SK-N-SH (cell line): ENCODE measurements around the gene LTBP1. TPM values are rescaled to one million over a fixed set of nuclear protein-coding genes. Genes with fewer than 3 reads are reported as not detected.

Experiments
- CTCF ChIA-PET: fragments of 300-600, 350-600 bp; formaldehyde crosslinking; extraction: SDS; loops from one replicate; lab custom pipeline; 2021; lab: Yijun Ruan, JAX
- POLR2A ChIA-PET: fragments of 350-600 bp; sonication (Branson Sonifier 250); formaldehyde crosslinking; extraction: SDS; loops from one replicate; lab custom pipeline; 2020; ENCODE audit warnings: antibody characterized with exemption, inconsistent platforms; lab: Yijun Ruan, JAX
- DNase-seq: peaks from one replicate; pipeline ENCODE4 v3.0.0; 2012
- H2AFZ ChIP-seq: fragments of 200-600 bp; sonication (generic); 2 replicates; pipeline ENCODE4 v1.8.1; 2016; ENCODE audit warnings: antibody characterized with exemption, mild to moderate bottlenecking, low read depth
- H3F3A ChIP-seq: fragments of 200-600 bp; sonication (generic); replicated peaks from 2 replicates; pipeline ENCODE3; 2016; ENCODE audit warnings: antibody characterized with exemption, mild to moderate bottlenecking; ENCODE audit not compliant: insufficient read depth
- H3K27ac ChIP-seq, 2 experiments: fragments of 200-500 bp in 1 of 2; fragments of 200-600 bp in 1 of 2; sonication (Bioruptor generic) in 1 of 2; sonication (generic), shearing (Covaris generic) in 1 of 2; 2 replicates each; pipeline versions ENCODE4 v1.5.1 to v1.6.1; 2014 to 2016; ENCODE audit warnings: low read depth in 2 of 2, inconsistent platforms in 1 of 2, low read length in 1 of 2, mild to moderate bottlenecking in 1 of 2, mixed read lengths in 1 of 2
- H3K27me3 ChIP-seq: fragments of 200-600 bp; sonication (generic), shearing (Covaris generic); 2 replicates; pipeline ENCODE4 v1.6.1; 2016; ENCODE audit warnings: mixed run types; ENCODE audit not compliant: insufficient read depth
- H3K36me3 ChIP-seq, 2 experiments: fragments of 200-500 bp in 1 of 2; fragments of 200-600 bp in 1 of 2; sonication (Bioruptor generic) in 1 of 2; sonication (generic) in 1 of 2; replicated peaks in 1 of 2; 2 replicates each; pipeline versions ENCODE3 to v1.5.1; 2014 to 2016; ENCODE audit warnings: low read length in 1 of 2, mild to moderate bottlenecking in 1 of 2; ENCODE audit not compliant: insufficient read depth in 2 of 2, control insufficient read depth in 1 of 2
- H3K4me1 ChIP-seq, 2 experiments: fragments of 200-500 bp in 1 of 2; fragments of 200-600 bp in 1 of 2; sonication (Bioruptor generic) in 1 of 2; sonication (generic), shearing (Covaris generic) in 1 of 2; 2 replicates each; pipeline versions ENCODE4 v1.5.1 to v1.6.1; 2014 to 2016; ENCODE audit warnings: low read depth in 1 of 2, low read length in 1 of 2, mixed run types in 1 of 2; ENCODE audit not compliant: insufficient read depth in 2 of 2, control insufficient read depth in 1 of 2
- H3K4me2 ChIP-seq: fragments of 200-600 bp; sonication (generic), shearing (Covaris generic); 2 replicates; pipeline ENCODE4 v1.6.1; 2017; ENCODE audit warnings: mixed run types
- H3K4me3 ChIP-seq, 2 experiments: fragments of 200-500 bp in 1 of 2; fragments of 200-600 bp in 1 of 2; sonication (Bioruptor generic) in 1 of 2; sonication (generic), shearing (Covaris generic) in 1 of 2; 2 replicates each; pipeline versions ENCODE4 v1.5.1 to v1.8.1; 2014 to 2016; ENCODE audit warnings: low read depth in 2 of 2, inconsistent platforms in 1 of 2, low read length in 1 of 2, mild to moderate bottlenecking in 1 of 2, mixed read lengths in 1 of 2, moderate library complexity in 1 of 2
- H3K79me2 ChIP-seq: fragments of 200-600 bp; sonication (generic); 2 replicates; pipeline ENCODE4 v1.8.1; 2017; ENCODE audit warnings: mild to moderate bottlenecking; ENCODE audit not compliant: insufficient read depth
- H3K9ac ChIP-seq: fragments of 200-600 bp; sonication (generic); 2 replicates; pipeline ENCODE4 v1.6.1; 2017; ENCODE audit warnings: mixed run types
- H3K9me2 ChIP-seq: fragments of 200-600 bp; sonication (generic); 2 replicates; pipeline ENCODE4 v1.6.1; 2017; ENCODE audit warnings: mixed run types
- H3K9me3 ChIP-seq: fragments of 200-600 bp; sonication (generic); 2 replicates; pipeline ENCODE4 v1.6.1; 2017; ENCODE audit warnings: mixed run types, mild to moderate bottlenecking, moderate library complexity
- H4K20me1 ChIP-seq: fragments of 200-600 bp; sonication (generic); 2 replicates; pipeline ENCODE4 v1.6.1; 2017; ENCODE audit warnings: mild to moderate bottlenecking, mixed run types; ENCODE audit not compliant: insufficient read depth
- ELF1 ChIP-seq: IDR thresholded peaks from 2 replicates; pipeline ENCODE4 v1.4.0; 2012
- EP300 ChIP-seq, 2 experiments: IDR thresholded peaks; 2 replicates each; pipeline versions ENCODE4 v1.4.0 to v1.6.1; 2012; ENCODE audit warnings: borderline replicate concordance in 1 of 2, low read depth in 1 of 2, low read length in 1 of 2
- EZH2phosphoT487 ChIP-seq: fragments of 200-600 bp; sonication (generic); IDR thresholded peaks from 2 replicates; pipeline ENCODE4 v1.6.1; 2017; ENCODE audit warnings: low read depth, mixed run types, mild to moderate bottlenecking, antibody characterized with exemption, moderate library complexity, borderline replicate concordance
- FOXJ3 ChIP-seq: sonication (generic); formaldehyde crosslinking; IDR thresholded peaks from 2 replicates; pipeline ENCODE4 v1.5.1; 2020; ENCODE audit warnings: mild to moderate bottlenecking, missing genetic modification reagents
- GABPA ChIP-seq: IDR thresholded peaks from 2 replicates; pipeline ENCODE4 v1.4.0; 2012; ENCODE audit warnings: low read depth, mild to moderate bottlenecking
- GATA2 ChIP-seq: sonication (generic); formaldehyde crosslinking; IDR thresholded peaks from 2 replicates; pipeline ENCODE4 v1.5.0; 2020; ENCODE audit warnings: mild to moderate bottlenecking, missing genetic modification reagents
- JUND ChIP-seq: IDR thresholded peaks from 2 replicates; pipeline ENCODE4 v1.4.0; 2012
- MEF2A ChIP-seq: IDR thresholded peaks from 2 replicates; pipeline ENCODE4 v1.4.0; 2012; ENCODE audit warnings: low read depth, borderline replicate concordance
- POLR2AphosphoS5 ChIP-seq: IDR thresholded peaks from 2 replicates; pipeline ENCODE4 v1.6.1; 2012; ENCODE audit warnings: low read depth, low read length
- RAD21 ChIP-seq: IDR thresholded peaks from 2 replicates; pipeline ENCODE4 v1.6.1; 2012; ENCODE audit warnings: mild to moderate bottlenecking, low read length
- RCOR1 ChIP-seq: fragments of 150-350 bp; IDR thresholded peaks from 2 replicates; pipeline ENCODE4 v1.6.1; 2017; ENCODE audit warnings: antibody characterized with exemption, low read length
- RXRA ChIP-seq: IDR thresholded peaks from 2 replicates; pipeline ENCODE4 v1.4.0; 2012; ENCODE audit warnings: low read depth, mild to moderate bottlenecking, borderline replicate concordance
- SIN3A ChIP-seq: IDR thresholded peaks from 2 replicates; pipeline ENCODE4 v1.6.1; 2012; ENCODE audit warnings: low read depth, mild to moderate bottlenecking, low read length, moderate library complexity, borderline replicate concordance
- SMC3 ChIP-seq: IDR thresholded peaks from 2 replicates; pipeline ENCODE4 v1.6.1; 2012; ENCODE audit warnings: low read depth, low read length, improper control_type of control experiment
- TAF1 ChIP-seq: IDR thresholded peaks from 2 replicates; pipeline ENCODE4 v1.6.1; 2012; ENCODE audit warnings: low read depth, mild to moderate bottlenecking, low read length, moderate library complexity, borderline replicate concordance
- TEAD4 ChIP-seq: IDR thresholded peaks from 2 replicates; pipeline ENCODE4 v1.4.0; 2012; ENCODE audit warnings: mild to moderate bottlenecking, borderline replicate concordance; ENCODE audit not compliant: insufficient read depth
- YY1 ChIP-seq: IDR thresholded peaks from 2 replicates; pipeline ENCODE4 v1.4.0; 2012; ENCODE audit warnings: low read depth, mild to moderate bottlenecking
- WGBS: methylation state at CpG from one replicate; pipeline ENCODE4 v1.1.6; 2017; ENCODE audit warnings: low lambda C conversion rate; 5-methylcytosine and 5-hydroxymethylcytosine counted together
- polyA plus RNA-seq, 3 experiments: library from polyadenylated mRNA; depleted of rRNA; stranded (reverse); fragments of >200 nt; gene quantifications; 2 replicates each; pipeline ENCODE4 v1.2.3, GENCODE V29; 2012
- TF ChIP-seq, protein P1 (sequence below): fragments of 150-350 bp; IDR thresholded peaks from 2 replicates; pipeline ENCODE4 v1.6.1; 2016; ENCODE audit warnings: mild to moderate bottlenecking, low read depth, low read length
- TF ChIP-seq, protein P2 (sequence below): fragments of 150-350 bp; IDR thresholded peaks from 2 replicates; pipeline ENCODE4 v1.6.1; 2017; ENCODE audit warnings: antibody characterized with exemption, low read length, low read depth, borderline replicate concordance
- TF ChIP-seq, protein P3 (sequence below): IDR thresholded peaks from 2 replicates; pipeline ENCODE4 v1.4.0; 2012; ENCODE audit warnings: low read depth, borderline replicate concordance

The LTBP1 gene
- polyA plus RNA-seq, 1 of the 3 experiments (the other 2 are of a cell fraction), result 467 TPM

DNA sequence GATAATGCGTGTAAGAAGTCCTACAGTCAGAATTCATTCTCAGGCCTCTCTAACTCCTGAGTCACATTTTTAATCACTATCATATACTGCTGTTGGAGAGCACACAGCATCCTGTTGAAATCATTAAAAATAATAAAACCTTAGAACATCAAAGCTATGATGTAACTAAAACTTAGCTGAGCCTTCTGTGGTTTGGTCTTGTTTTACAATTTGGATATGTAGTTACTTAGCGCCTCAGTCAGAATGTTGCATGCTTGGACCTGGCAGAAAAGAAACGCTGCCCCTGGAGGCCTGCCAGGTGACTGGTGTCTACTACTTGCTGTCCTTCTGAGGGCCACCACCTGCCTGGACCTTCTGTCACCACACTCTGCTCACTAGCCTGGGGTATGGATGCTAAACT is 268.5 kb downstream of the LTBP1 start (continued):
- TF ChIP-seq EZH2phosphoT487, result no peak
- no peak for TF ChIP-seq TAF1
- no peak for TF ChIP-seq YY1
- TF ChIP-seq ELF1, result no peak
- no peak for TF ChIP-seq RXRA
- TF ChIP-seq RAD21, result no peak
- TF ChIP-seq GABPA, result no peak
- TF ChIP-seq TEAD4, result no peak
- TF ChIP-seq, protein P1, sequence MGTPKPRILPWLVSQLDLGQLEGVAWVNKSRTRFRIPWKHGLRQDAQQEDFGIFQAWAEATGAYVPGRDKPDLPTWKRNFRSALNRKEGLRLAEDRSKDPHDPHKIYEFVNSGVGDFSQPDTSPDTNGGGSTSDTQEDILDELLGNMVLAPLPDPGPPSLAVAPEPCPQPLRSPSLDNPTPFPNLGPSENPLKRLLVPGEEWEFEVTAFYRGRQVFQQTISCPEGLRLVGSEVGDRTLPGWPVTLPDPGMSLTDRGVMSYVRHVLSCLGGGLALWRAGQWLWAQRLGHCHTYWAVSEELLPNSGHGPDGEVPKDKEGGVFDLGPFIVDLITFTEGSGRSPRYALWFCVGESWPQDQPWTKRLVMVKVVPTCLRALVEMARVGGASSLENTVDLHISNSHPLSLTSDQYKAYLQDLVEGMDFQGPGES, result no peak
- no peak for TF ChIP-seq FOXJ3 (CRISPR knock-in tag)
- no peak for TF ChIP-seq SIN3A
- peak in 1 of 2 experiments; percentile 46; a peak in 1 of 4 replicates for TF ChIP-seq EP300 (IDR thresholded peaks at IDR 0.05; ENCODE audit: borderline replicate concordance in 1 of 2, low read depth in 1 of 2, low read length in 1 of 2)
- no peak for TF ChIP-seq RCOR1

DNA sequence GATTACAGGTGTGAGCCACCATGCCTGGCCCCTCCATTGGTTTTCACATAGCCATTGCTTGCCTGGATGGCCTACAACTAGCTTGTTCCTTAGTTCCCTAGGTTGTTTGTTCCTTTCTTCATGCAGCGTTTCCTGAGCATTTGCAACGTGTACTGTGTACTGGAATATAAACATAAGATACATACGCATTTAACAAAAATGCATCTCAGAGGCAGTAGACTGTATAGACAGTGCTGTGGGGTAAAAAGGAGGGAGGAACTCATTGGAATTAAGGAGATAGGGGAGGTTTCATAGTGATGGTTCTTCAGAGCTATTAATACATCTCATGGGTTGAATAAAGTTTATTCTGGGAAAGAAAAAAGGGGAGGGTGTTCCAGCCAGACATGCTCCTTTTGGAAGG is 269.2 kb downstream of the LTBP1 start:
- Histone ChIP-seq H3K4me3 (no peak overlapping the region), H3K9ac (peak overlapping the region; percentile 16; the same call in 1 of the 2 replicates), H4K20me1 (no peaks in the 10 kb centered on the region), H3K27me3 (no peaks in the 10 kb centered on the region), H3K4me2 (peak overlapping the region; percentile 3; the same call in 1 of the 2 replicates), H3K27ac (peak overlapping the region in 1 of 2 experiments; percentile 96; a peak in 2 of 4 replicates), H2AFZ (no peak overlapping the region), H3K4me1 (peaks cover 0 to 75% of the 10 kb centered on the region in 2 experiments), H3K9me2 (no peaks in the 10 kb centered on the region), H3K36me3 (peaks cover 25 to 32% of the 10 kb centered on the region in 2 experiments), H3F3A (peaks cover 56% of the 10 kb centered on the region), H3K9me3 (no peaks in the 10 kb centered on the region), H3K79me2 (peaks cover 71% of the 10 kb centered on the region; the same call in 1 of the 2 replicates)
- DNase-seq, result no peak
- TF ChIP-seq TAF1, result no peak
- TF ChIP-seq, protein P2, sequence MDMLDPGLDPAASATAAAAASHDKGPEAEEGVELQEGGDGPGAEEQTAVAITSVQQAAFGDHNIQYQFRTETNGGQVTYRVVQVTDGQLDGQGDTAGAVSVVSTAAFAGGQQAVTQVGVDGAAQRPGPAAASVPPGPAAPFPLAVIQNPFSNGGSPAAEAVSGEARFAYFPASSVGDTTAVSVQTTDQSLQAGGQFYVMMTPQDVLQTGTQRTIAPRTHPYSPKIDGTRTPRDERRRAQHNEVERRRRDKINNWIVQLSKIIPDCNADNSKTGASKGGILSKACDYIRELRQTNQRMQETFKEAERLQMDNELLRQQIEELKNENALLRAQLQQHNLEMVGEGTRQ, result no peak
- TF ChIP-seq POLR2AphosphoS5, result no peak
- TF ChIP-seq, protein P3, sequence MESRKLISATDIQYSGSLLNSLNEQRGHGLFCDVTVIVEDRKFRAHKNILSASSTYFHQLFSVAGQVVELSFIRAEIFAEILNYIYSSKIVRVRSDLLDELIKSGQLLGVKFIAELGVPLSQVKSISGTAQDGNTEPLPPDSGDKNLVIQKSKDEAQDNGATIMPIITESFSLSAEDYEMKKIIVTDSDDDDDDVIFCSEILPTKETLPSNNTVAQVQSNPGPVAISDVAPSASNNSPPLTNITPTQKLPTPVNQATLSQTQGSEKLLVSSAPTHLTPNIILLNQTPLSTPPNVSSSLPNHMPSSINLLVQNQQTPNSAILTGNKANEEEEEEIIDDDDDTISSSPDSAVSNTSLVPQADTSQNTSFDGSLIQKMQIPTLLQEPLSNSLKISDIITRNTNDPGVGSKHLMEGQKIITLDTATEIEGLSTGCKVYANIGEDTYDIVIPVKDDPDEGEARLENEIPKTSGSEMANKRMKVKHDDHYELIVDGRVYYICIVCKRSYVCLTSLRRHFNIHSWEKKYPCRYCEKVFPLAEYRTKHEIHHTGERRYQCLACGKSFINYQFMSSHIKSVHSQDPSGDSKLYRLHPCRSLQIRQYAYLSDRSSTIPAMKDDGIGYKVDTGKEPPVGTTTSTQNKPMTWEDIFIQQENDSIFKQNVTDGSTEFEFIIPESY, result no peak
- TF ChIP-seq MEF2A, result no peak
- TF ChIP-seq FOXJ3 (CRISPR knock-in tag), result no peak
- no peak for TF ChIP-seq SMC3
- TF ChIP-seq GATA2, result no peak
- TF ChIP-seq JUND, result no peak
- TF ChIP-seq GABPA, result no peak
- no peak for TF ChIP-seq ELF1
- ChIA-PET POLR2A (no interaction called here), CTCF (no interaction called here)
- WGBS, result 88% methylated on average over 3 of the region's 3 CpGs
